Esophagus muscularis mucosa (tissue), 3 donors: Measurements from ENCODE around the gene OR2V1.

ENCODE experiments used
- POLR2A ChIP-seq: fragments of 450-650 bp; IDR thresholded peaks from one replicate; pipeline ENCODE4 v1.6.1; 2017; ENCODE audit warnings: antibody characterized with exemption, moderate library complexity, mild to moderate bottlenecking, low read depth
- TF ChIP-seq, protein P1 (sequence below), 3 experiments: fragments of 200-600 bp in 2 of 3; fragments of 450-650 bp in 1 of 3; sonication (generic) in 2 of 3; IDR thresholded peaks; one replicate each; pipeline ENCODE4 v1.5.1; 2017 to 2019; ENCODE audit warnings: antibody characterized with exemption in 3 of 3, mild to moderate bottlenecking in 2 of 3, moderate library complexity in 1 of 3

GRCh38 chr5:181142054-181142453 is 11.1 kb upstream of the OR2V1 start:
- TF ChIP-seq, protein P1, sequence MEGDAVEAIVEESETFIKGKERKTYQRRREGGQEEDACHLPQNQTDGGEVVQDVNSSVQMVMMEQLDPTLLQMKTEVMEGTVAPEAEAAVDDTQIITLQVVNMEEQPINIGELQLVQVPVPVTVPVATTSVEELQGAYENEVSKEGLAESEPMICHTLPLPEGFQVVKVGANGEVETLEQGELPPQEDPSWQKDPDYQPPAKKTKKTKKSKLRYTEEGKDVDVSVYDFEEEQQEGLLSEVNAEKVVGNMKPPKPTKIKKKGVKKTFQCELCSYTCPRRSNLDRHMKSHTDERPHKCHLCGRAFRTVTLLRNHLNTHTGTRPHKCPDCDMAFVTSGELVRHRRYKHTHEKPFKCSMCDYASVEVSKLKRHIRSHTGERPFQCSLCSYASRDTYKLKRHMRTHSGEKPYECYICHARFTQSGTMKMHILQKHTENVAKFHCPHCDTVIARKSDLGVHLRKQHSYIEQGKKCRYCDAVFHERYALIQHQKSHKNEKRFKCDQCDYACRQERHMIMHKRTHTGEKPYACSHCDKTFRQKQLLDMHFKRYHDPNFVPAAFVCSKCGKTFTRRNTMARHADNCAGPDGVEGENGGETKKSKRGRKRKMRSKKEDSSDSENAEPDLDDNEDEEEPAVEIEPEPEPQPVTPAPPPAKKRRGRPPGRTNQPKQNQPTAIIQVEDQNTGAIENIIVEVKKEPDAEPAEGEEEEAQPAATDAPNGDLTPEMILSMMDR (IDR thresholded peaks at IDR 0.05) = no peak
- no peak for TF ChIP-seq POLR2A
